SKM-1 treated with dmso at 0.1 percent for 144 hours (cell line): ENCODE measurements around the gene PGPEP1.
"Not testable (repeated sequence)": the region's sequence is repeated elsewhere in the genome, so short reads cannot be mapped to it uniquely, and the experiment has no call there.

ENCODE experiments used
- DNase-seq: peaks from one replicate; lab custom pipeline; 2025; ENCODE audit not compliant: unreplicated experiment; lab: John Stamatoyannopoulos, UW

The PGPEP1 gene

DNA sequence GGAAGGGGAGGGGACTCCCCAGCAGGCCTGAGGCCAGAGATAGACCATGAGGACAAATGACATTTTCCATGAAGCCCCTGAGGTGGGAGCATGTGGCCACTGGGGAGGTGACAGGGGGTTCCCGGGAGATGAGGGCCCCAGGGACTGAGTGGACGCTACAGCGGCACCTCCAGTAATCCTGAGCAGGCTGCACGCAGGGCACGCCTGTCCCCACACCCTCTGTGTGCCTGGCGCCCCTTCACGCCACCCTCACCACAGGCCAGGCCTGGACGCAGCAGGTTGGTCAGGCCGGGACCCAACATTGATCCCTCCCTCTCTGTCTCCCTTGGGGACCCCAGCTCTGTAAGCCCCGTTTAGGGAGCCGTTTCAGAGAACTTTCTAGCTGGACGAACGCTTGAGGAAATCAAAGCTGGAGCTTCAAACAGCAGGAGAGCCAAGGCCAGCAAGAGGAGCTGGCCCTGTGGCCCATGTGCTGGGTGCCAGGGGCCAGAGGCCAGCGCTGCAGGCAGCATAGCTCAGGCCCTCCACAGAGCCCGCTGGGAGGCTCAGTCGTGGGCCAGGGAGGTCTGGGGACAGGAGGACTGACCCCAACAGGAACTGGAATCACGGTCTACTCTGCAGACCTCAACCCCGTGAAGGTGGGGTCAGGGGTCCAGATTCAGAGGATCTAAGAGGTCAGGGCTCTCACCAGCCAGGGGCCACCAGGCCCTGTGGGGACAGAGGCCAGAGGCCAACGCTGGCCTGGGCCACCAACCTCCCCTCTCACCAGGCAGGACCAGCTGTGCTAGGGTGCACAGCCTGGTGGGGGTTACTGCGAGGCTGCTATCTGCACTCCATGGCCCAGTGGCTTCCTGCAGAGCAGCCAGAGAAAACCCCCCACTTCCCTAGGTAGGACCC, 32.1 kb upstream of the PGPEP1 start:
- no peak for DNase-seq

GRCh38 chr19:18308948-18309325, 31.5 kb upstream of the PGPEP1 start:
- DNase-seq: no peak

- DNase-seq: no peak
Measured at GRCh38 chr19:18309525-18310064, 30.8 kb upstream of the PGPEP1 start.

DNA sequence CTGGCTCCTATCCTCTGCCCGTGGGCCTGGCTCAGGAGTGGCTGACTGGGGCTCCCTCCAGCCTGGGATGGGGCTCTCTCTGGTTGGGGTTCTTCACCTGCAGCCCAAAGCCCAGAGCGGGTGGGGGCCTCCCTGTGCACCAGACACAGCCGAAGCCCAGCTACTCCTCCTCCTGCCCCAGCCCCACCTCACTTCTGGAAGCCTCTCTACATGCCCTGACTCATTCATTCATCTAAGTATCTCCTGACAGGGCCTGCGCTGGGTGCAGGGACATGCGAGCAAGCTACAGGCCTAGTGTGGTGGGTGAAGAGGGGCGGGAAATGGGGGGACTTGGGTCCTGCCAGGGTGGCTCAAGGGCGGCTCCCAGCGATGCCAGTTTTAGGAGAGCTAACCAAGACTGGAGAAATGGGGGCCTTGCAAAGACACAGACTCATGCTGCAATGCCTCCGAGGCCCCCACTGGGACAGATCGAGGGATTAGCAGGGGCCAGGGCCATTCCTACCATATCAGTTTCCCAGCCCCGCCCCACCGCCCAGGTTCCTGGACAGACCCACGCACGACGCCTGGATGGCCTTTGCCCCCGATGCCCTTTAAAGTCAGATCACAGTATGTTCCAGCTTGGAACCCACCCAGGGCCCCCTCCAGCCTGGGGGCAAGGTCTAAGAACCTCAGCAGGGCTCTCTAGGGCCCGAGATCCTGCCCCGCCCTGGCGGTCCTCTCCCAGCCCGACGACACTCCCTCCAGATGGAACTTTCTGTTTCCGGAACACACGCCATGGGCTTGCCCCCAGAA, 30.1 kb upstream of the PGPEP1 start:
- no peak for DNase-seq

DNA sequence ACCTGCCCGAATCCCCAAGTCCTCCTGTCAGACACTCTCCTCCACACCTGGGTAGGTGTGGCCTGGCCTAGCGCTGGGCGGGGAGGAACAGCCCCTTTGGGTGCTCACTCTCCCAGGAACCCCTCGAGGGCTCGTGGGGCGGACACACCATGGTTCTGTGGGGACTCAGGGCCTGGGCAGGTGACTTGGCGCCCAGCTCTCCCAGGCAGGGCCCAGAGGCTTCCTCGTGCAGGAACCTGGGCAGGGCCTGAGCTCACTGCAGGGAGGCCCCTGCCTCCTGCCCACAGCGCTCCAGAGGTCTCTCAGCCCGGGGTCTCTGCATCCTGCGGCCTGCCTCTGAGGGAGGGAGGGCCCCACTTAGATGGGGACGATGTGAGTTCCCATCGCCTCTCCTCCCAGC, 29.4 kb upstream of the PGPEP1 start:
- no peak for DNase-seq

DNA sequence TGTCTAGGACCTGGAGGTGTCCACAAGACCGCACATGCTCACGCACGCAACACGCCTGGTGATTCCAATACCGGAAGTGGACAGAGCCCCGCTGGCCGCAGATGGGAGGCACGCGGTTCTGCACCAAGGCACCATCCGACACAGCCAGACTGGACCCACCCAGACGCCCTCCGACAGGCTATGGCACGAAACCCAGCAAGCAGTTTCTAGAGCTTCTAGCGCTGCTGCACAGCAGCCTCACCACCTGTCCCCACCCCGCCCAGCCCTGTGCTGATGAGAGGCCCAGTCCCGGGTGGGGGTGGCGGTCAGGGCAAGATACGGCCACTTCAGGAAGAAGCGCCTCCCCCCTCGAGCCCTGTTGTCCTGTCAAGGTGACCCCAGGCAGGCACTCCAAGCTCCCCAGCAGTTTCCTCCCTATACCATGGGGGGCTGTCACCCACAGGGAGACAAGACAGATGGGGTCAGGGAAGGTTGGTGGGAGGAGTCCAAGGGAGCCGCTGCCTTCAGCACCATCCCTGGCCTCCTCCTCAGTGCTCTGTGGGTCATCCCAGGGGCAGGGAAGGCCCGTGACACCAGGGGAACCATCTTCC, 28.8 kb upstream of the PGPEP1 start:
- DNase-seq: no peak

DNA sequence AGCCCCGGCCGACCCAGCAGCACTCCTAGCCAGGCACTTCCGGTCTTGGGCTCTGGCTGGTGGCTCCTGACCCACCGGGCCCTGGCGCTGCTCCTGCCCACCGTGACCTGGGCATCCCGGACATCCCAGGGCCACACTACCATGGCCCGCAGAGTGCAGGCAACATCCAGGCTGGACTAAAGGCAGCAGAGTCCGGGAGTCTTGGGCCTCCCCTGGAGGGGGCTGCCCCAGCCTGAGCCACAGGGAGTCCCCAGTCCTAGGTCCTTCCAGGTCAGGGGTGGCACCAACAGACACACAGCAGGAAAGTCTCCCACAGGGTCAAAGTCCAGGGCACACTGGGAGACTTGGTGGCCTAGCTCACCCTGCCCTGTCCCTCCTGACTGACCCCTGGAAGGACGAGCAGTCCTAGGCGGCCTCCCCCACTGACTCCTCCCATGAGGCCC, 28.3 kb upstream of the PGPEP1 start:
- no peak for DNase-seq

DNA sequence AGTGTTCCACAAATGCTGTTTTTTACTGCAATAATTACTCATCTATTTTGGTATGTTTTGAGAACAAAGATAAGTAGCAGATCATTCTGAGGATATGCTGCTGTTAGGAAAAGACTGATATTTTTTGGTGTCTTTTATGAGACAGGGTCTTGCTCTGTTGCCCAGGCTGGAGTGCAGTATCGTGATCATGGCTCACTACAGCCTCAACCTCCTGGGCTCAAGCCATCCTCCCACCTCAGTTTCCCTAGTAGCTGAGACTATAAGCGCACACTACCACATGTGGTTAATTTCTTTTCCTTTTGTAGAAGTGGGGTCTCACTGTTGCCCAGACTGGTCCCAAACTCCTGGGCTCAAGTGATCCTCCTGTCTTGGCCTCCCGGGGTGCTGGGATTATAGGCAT, 27.0 kb upstream of the PGPEP1 start:
- no peak for DNase-seq

DNA sequence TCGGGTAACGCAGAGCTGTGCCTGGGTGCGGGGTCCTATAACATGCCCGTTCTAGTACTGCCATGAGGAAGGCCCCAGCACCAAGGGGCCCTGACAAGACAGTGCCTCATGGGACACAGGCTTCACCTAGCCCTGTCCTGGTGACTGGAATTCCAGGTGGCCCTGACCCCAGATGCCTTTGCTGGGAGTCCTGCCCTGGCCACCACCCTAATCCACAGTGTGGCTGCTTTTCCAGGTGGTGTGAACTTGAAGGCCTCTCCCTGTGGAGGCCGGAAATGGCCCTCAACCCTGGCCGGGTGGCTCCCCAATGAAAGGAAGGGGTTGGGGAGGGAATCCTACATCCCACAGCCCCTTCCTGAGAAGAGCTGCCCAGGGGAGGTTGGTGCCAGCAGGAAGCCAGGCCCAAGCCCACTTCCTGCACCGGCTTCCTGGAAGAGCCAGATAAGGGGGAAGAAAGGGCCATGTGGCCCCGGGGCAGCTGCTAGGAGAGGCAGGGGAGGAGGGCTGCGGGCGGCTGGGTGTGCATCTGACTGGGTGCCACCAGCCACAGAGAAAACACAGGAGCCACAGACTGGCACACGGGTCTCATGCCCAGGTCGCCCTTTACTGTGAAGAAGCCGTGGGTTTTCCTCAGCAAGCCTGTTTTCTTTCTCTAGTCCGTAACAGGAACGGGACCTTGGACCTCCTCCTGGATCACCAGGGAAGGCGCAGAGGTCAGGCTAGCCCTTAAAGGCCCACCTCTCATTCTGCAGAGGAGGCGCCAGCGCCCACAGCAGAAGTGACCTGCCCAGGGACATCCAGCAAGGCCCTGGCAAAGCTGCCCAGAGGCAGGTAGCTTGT, 22.2 kb upstream of the PGPEP1 start:
- peak; percentile 8 for DNase-seq

- no peak for DNase-seq
Measured at GRCh38 chr19:18319591-18320135, 20.7 kb upstream of the PGPEP1 start.

GRCh38 chr19:18320865-18321733, 19.3 kb upstream of the PGPEP1 start:
- no peak for DNase-seq

DNA sequence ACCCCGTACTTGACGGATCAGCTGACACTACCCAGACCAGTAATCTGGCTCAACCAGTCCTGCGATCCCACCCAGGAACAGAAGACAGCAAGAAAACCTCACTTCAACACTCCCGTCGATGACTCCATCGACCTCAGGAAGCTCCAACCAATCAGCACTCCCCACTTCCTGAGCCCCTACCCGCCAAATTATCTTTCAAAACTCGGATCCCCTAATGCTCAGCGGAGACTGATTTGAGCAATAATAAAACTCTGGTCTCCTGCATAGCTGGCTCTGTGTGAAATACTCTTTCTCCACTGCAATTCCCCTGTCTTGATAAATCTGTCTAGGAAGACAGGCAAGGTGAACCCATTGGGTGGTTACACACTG, 18.7 kb upstream of the PGPEP1 start:
- no peak for DNase-seq

- peak; percentile 18 for DNase-seq
Measured at GRCh38 chr19:18322318-18322758, 18.1 kb upstream of the PGPEP1 start.

DNA sequence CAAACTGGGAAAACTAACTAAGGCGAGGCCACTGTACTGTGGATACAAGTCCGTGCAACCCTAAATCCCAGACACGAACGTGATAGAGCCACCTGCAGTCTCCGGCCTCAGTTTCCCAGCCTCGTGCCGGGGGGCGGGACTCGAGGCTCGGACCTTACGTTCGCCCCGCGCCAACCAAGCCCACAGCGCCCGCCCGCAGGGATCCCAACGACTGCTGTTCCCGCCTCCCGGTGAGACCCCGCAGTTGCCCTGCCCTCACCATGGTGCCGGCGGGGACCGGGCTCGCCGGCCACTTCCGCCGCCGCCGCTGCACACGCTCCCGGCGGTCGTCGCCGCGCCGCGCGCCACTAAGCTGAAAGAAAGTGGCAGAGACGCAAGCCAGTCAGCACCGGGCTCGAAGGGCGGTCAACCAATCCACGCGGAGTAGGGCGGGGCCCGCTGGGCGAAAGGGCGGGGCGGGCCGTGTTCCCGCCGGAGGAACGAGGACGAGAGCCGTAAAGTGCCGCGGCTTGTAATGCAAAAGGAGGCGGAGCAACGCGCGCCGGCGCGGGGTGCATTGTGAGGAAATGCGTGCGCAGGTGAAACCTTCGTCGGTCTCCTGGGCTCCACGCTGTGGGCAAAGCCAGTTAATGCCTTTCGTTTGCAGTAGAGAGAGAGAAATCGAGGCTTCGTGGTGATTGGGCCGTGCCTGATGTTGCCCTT, 17.5 kb upstream of the PGPEP1 start, which contains the start of gene LSM4:
Gene LSM4, minus strand, starts transcription at position 318 of the 702 bp plus-strand sequence. Its CDS starts 56 bp downstream, at position 262.
- DNase-seq: peak; percentile 96

GRCh38 chr19:18324373-18324731, 16.0 kb upstream of the PGPEP1 start:
- DNase-seq: not testable (repeated sequence)

DNA sequence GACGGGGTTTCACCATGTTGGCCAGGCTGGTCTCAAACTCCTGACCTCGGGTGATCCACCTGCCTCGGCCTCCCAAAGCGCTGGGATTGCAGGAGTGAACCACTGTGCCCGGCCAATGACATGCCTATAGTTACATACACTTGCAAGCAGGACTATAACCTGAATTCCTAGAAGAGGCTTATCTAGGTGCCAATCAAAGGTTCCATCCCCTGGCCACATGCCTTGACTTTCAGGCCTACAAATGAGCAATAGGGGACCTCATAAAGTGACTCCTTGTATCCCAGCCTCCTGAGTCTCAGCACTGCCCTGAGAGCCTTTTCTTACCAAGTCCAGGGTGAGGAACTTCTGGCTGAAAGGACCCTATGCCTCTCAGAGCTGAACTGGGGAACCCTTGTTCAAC, 13.6 kb upstream of the PGPEP1 start:
- DNase-seq: no peak

GRCh38 chr19:18328340-18329034, 11.9 kb upstream of the PGPEP1 start:
- peak; percentile 96 for DNase-seq

DNA sequence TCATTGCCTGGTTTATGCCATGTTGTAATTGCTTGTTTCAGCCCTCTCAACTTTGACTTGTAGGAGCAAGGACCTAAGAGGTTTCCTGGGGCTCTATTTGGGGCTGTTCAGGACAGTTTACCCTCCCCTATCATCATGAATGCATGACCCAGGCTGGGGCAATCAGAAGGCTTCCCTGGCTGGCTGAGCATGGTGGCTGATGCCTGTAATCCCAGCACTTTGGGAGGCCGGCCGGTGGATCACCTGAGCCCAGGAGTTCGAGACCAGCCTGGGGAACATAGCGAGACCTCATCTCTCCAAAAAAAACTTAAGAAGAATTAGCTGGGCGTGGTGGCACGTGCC, 11.4 kb upstream of the PGPEP1 start:
- no peak for DNase-seq
